ENCODE measurements around the gene PID1. TPM values are rescaled to one million over a fixed set of nuclear protein-coding genes. Genes with fewer than 3 reads are reported as not detected.

The PID1 gene
- polyA plus RNA-seq, 3 donors = 61.8 to 117 (median 62.3) TPM

DNA sequence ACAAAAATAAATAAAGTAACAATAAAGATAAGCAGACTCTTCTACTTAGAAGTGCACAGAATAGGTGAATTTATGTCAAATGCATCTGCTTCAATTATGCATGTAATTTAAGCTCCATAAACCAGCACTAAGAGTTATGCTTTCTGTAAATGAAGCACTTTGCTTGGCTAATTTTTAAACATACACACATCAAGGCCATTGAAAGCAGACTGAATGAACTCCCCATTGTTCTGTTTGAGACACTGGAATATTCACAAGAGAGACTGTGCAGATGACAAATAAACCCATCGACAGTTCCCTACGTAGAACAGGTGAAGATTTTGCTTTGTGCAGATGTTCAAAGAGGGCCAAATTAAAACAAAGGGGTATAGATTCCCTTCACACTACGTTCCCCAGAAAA, 133.4 kb downstream of the PID1 start:
- Histone ChIP-seq H3K36me3 (replicated peaks in 1 of 2; ENCODE audit: control insufficient read depth in 1 of 2, insufficient read depth in 2 of 2, low read length in 2 of 2) (peaks cover 0 to 9% of the 10 kb centered on the region in 2 donors), H3K27me3 (ENCODE audit: control insufficient read depth in 2 of 2, insufficient read depth in 2 of 2, low read length in 2 of 2) (no peaks in the 10 kb centered on the region), H4K20me1 (ENCODE audit: insufficient read depth, low read length) (peaks cover 90% of the 10 kb centered on the region), H3K9ac (ENCODE audit: insufficient read depth, low read length, poor library complexity, severe bottlenecking) (no peak overlapping the region), H3K9me3 (replicated peaks in 1 of 2; ENCODE audit: control insufficient read depth in 1 of 2, insufficient read depth in 1 of 2, low read length in 2 of 2) (peaks cover 0 to 3% of the 10 kb centered on the region in 2 donors), H3K4me2 (replicated peaks; ENCODE audit: extremely low read depth, low read length, poor library complexity, severe bottlenecking) (no peak overlapping the region), H3K27ac (ENCODE audit: low read depth in 1 of 2, low read length in 2 of 2) (no peak overlapping the region), H3K4me3 (replicated peaks in 1 of 3; ENCODE audit: low read depth in 2 of 3, low read length in 3 of 3) (no peak overlapping the region), H2AFZ (ENCODE audit: insufficient read depth, low read depth, low read length, poor library complexity, severe bottlenecking) (no peak overlapping the region), H3K79me2 (ENCODE audit: insufficient read depth, low read length) (no peaks in the 10 kb centered on the region), H3K4me1 (ENCODE audit: control insufficient read depth in 1 of 2, insufficient read depth in 2 of 2, low read length in 2 of 2) (no peaks in the 10 kb centered on the region)
- Mint-ChIP-seq H3K9me3 (peaks cover 0 to 4% (median 0%) of the 10 kb centered on the region in 7 donors), H3K27ac (no peak overlapping the region), H3K27me3 (ENCODE audit: low read depth in 3 of 3) (peaks cover 0 to 2% (median 0%) of the 10 kb centered on the region in 3 donors), H3K4me3 (no peak overlapping the region), H3K36me3 (no peaks in the 10 kb centered on the region), H3K4me1 (no peaks in the 10 kb centered on the region)
- intact Hi-C loops (cut with micrococcal nuclease) = no loop called here
- DNase-seq = no peak
- TF ChIP-seq, protein P1, sequence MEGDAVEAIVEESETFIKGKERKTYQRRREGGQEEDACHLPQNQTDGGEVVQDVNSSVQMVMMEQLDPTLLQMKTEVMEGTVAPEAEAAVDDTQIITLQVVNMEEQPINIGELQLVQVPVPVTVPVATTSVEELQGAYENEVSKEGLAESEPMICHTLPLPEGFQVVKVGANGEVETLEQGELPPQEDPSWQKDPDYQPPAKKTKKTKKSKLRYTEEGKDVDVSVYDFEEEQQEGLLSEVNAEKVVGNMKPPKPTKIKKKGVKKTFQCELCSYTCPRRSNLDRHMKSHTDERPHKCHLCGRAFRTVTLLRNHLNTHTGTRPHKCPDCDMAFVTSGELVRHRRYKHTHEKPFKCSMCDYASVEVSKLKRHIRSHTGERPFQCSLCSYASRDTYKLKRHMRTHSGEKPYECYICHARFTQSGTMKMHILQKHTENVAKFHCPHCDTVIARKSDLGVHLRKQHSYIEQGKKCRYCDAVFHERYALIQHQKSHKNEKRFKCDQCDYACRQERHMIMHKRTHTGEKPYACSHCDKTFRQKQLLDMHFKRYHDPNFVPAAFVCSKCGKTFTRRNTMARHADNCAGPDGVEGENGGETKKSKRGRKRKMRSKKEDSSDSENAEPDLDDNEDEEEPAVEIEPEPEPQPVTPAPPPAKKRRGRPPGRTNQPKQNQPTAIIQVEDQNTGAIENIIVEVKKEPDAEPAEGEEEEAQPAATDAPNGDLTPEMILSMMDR (IDR thresholded peaks at IDR 0.05) = no peak
- no CpG with 5 or more reads among the region's 3 CpGs for WGBS (ENCODE audit: insufficient coverage)

DNA sequence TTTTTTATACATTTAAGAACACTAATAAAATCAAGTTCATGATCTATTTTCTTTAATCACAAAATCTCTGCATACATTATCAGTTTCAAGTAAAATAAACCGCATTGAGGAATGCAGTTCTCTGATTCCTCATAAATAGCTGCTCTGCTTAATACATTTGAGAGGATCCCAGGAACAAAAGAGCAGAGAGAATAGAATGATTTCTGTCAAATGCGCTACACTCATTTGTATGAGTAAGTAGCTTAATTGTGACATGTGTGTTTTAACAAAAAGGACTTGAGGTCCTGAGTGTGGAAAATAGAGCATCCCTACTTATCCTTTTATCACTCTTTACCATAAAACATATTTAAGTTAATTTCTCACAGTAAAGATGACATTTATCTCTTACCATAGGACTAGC, 134.0 kb downstream of the PID1 start:
- H3K9me3 Mint-ChIP-seq = peaks cover 0 to 4% (median 0%) of the 10 kb centered on the region in 7 donors
- no peak overlapping the region for H3K27ac Mint-ChIP-seq
- H3K36me3 Mint-ChIP-seq = no peaks in the 10 kb centered on the region
- Histone ChIP-seq H3K27ac (ENCODE audit: low read depth in 1 of 2, low read length in 2 of 2) (no peak overlapping the region), H3K9ac (ENCODE audit: insufficient read depth, low read length, poor library complexity, severe bottlenecking) (no peak overlapping the region), H3K9me3 (replicated peaks in 1 of 2; ENCODE audit: control insufficient read depth in 1 of 2, insufficient read depth in 1 of 2, low read length in 2 of 2) (peaks cover 0 to 3% of the 10 kb centered on the region in 2 donors), H3K4me2 (replicated peaks; ENCODE audit: extremely low read depth, low read length, poor library complexity, severe bottlenecking) (no peak overlapping the region), H4K20me1 (ENCODE audit: insufficient read depth, low read length) (peaks cover 93% of the 10 kb centered on the region), H3K36me3 (replicated peaks in 1 of 2; ENCODE audit: control insufficient read depth in 1 of 2, insufficient read depth in 2 of 2, low read length in 2 of 2) (peaks cover 0 to 9% of the 10 kb centered on the region in 2 donors), H3K4me3 (replicated peaks in 1 of 3; ENCODE audit: low read depth in 2 of 3, low read length in 3 of 3) (no peak overlapping the region), H2AFZ (ENCODE audit: insufficient read depth, low read depth, low read length, poor library complexity, severe bottlenecking) (no peak overlapping the region), H3K27me3 (ENCODE audit: control insufficient read depth in 2 of 2, insufficient read depth in 2 of 2, low read length in 2 of 2) (no peaks in the 10 kb centered on the region), H3K79me2 (ENCODE audit: insufficient read depth, low read length) (no peaks in the 10 kb centered on the region), H3K4me1 (ENCODE audit: control insufficient read depth in 1 of 2, insufficient read depth in 2 of 2, low read length in 2 of 2) (no peaks in the 10 kb centered on the region)
- TF ChIP-seq, protein P1 (IDR thresholded peaks at IDR 0.05) = no peak
- no peak overlapping the region for H3K4me3 Mint-ChIP-seq
- H3K4me1 Mint-ChIP-seq = no peaks in the 10 kb centered on the region
- peaks cover 0 to 2% (median 0%) of the 10 kb centered on the region in 3 donors for H3K27me3 Mint-ChIP-seq (ENCODE audit: low read depth in 3 of 3)
- intact Hi-C loops (cut with micrococcal nuclease) = no loop called here
- DNase-seq = no peak
- no CpG with 5 or more reads among the region's 2 CpGs for WGBS (ENCODE audit: insufficient coverage)
